ENCODE measurements around the gene NECTIN2.
"Not testable (repeated sequence)": the region's sequence is repeated elsewhere in the genome, so short reads cannot be mapped to it uniquely, and the experiment has no call there.

NECTIN2 gene

GRCh38 chr19:44888335-44888734 lies 42.2 kb downstream of the NECTIN2 start:
- H3K9me3 ChIP-seq (ENCODE audit: control insufficient read depth in 2 of 2, low read length in 2 of 2); H3K27ac ChIP-seq (ENCODE audit: low read length); H3K9ac ChIP-seq (ENCODE audit: low read length in 2 of 2); H3K27me3 ChIP-seq (ENCODE audit: control insufficient read depth in 1 of 2, insufficient read depth in 2 of 2, low read length in 2 of 2); H3K4me3 ChIP-seq (ENCODE audit: low read length in 2 of 2): not testable (repeated sequence)
- peaks cover 15 to 25% of the 10 kb centered on the region in 2 donors for H3K36me3 ChIP-seq (ENCODE audit: control insufficient read depth in 2 of 2, insufficient read depth in 2 of 2, low read length in 2 of 2)
- peaks cover 27% of the 10 kb centered on the region for H3K4me1 ChIP-seq (ENCODE audit: control insufficient read depth, insufficient read depth, low read length)

DNA sequence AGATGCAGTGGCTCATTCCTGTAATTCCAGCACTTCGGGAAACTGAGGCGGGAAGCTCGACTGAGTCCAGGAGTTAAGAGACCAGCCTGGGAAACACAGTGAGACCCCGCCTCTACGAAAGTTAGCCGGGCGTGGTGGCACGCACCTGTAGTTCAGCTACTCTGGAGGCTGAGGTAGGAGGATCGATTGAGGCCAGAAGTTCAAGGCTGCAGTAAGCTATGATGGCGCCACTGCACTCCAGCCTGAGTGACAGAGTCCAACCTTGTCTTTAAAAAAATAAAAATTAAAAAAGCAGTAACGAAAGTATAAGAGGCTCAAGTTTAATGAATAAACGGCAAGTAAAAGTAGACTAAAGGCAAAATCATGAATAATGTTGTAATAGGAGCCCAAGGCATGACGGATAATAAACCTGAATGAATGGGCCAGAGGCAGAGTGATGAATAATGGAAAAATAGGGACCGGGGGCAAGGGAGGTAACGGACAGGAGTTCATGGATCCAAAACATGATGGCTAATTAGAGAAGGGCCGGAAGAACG lies 43.8 kb downstream of the NECTIN2 start:
- Histone ChIP-seq H3K27ac (ENCODE audit: low read length) (peak overlapping the region; percentile 96), H3K27me3 (ENCODE audit: control insufficient read depth in 1 of 2, insufficient read depth in 2 of 2, low read length in 2 of 2) (no peaks in the 10 kb centered on the region), H3K9me3 (ENCODE audit: control insufficient read depth in 2 of 2, low read length in 2 of 2) (no peaks in the 10 kb centered on the region), H3K4me1 (ENCODE audit: control insufficient read depth, insufficient read depth, low read length) (peaks cover 27% of the 10 kb centered on the region), H3K4me3 (ENCODE audit: low read length in 2 of 2) (peak overlapping the region; percentile 85 to 88), H3K36me3 (ENCODE audit: control insufficient read depth in 2 of 2, insufficient read depth in 2 of 2, low read length in 2 of 2) (peaks cover 22 to 31% of the 10 kb centered on the region in 2 donors), H3K9ac (ENCODE audit: low read length in 2 of 2) (peak overlapping the region; percentile 83 to 85)

- peaks cover 22 to 32% of the 10 kb centered on the region in 2 donors for H3K36me3 ChIP-seq (ENCODE audit: control insufficient read depth in 2 of 2, insufficient read depth in 2 of 2, low read length in 2 of 2)
- H3K4me1 ChIP-seq (ENCODE audit: control insufficient read depth, insufficient read depth, low read length): peaks cover 27% of the 10 kb centered on the region
- peak overlapping the region; percentile 83 to 85 for H3K9ac ChIP-seq (ENCODE audit: low read length in 2 of 2)
- peak overlapping the region; percentile 96 for H3K27ac ChIP-seq (ENCODE audit: low read length)
- no peaks in the 10 kb centered on the region for H3K9me3 ChIP-seq (ENCODE audit: control insufficient read depth in 2 of 2, low read length in 2 of 2)
- H3K27me3 ChIP-seq (ENCODE audit: control insufficient read depth in 1 of 2, insufficient read depth in 2 of 2, low read length in 2 of 2): no peaks in the 10 kb centered on the region
- H3K4me3 ChIP-seq (ENCODE audit: low read length in 2 of 2): peak overlapping the region; percentile 85 to 88
Measured at GRCh38 chr19:44890366-44891015, 44.4 kb downstream of the NECTIN2 start.

- peak within 1 kb of the TSS; percentile 86 to 98 for H3K4me3 ChIP-seq (ENCODE audit: low read length in 2 of 2)
- no peaks in the 10 kb centered on the region for H3K9me3 ChIP-seq (ENCODE audit: control insufficient read depth in 2 of 2, low read length in 2 of 2)
- H3K36me3 ChIP-seq (ENCODE audit: control insufficient read depth in 2 of 2, insufficient read depth in 2 of 2, low read length in 2 of 2): peaks cover 30 to 36% of the 10 kb centered on the region in 2 donors
- H3K9ac ChIP-seq (ENCODE audit: low read length in 2 of 2): peak within 1 kb of the TSS; percentile 85 to 88
- H3K4me1 ChIP-seq (ENCODE audit: control insufficient read depth, insufficient read depth, low read length): peaks cover 27% of the 10 kb centered on the region
- H3K27ac ChIP-seq (ENCODE audit: low read length): peak within 1 kb of the TSS; percentile 96
- H3K27me3 ChIP-seq (ENCODE audit: control insufficient read depth in 1 of 2, insufficient read depth in 2 of 2, low read length in 2 of 2): no peaks in the 10 kb centered on the region
Measured at GRCh38 chr19:44891016-44891882, 45.2 kb downstream of the NECTIN2 start, which contains the start of gene TOMM40. TSS of gene TOMM40 (plus strand) at chr19:44891254. CDS start at chr19:44891416, 162 bp downstream.

GRCh38 chr19:44892932-44893331 lies 46.8 kb downstream of the NECTIN2 start:
- Histone ChIP-seq H3K27ac (ENCODE audit: low read length) (no peak overlapping the region), H3K4me1 (ENCODE audit: control insufficient read depth, insufficient read depth, low read length) (peaks cover 27% of the 10 kb centered on the region), H3K9ac (ENCODE audit: low read length in 2 of 2) (no peak overlapping the region), H3K36me3 (ENCODE audit: control insufficient read depth in 2 of 2, insufficient read depth in 2 of 2, low read length in 2 of 2) (peaks cover 38 to 45% of the 10 kb centered on the region in 2 donors), H3K4me3 (ENCODE audit: low read length in 2 of 2) (no peak overlapping the region), H3K9me3 (ENCODE audit: control insufficient read depth in 2 of 2, low read length in 2 of 2) (no peaks in the 10 kb centered on the region), H3K27me3 (ENCODE audit: control insufficient read depth in 1 of 2, insufficient read depth in 2 of 2, low read length in 2 of 2) (no peaks in the 10 kb centered on the region)

GRCh38 chr19:44893332-44894051 lies 47.4 kb downstream of the NECTIN2 start:
- Histone ChIP-seq H3K4me3 (ENCODE audit: low read length in 2 of 2) (no peak overlapping the region), H3K9ac (ENCODE audit: low read length in 2 of 2) (no peak overlapping the region), H3K27ac (ENCODE audit: low read length) (no peak overlapping the region), H3K27me3 (ENCODE audit: control insufficient read depth in 1 of 2, insufficient read depth in 2 of 2, low read length in 2 of 2) (no peaks in the 10 kb centered on the region), H3K36me3 (ENCODE audit: control insufficient read depth in 2 of 2, insufficient read depth in 2 of 2, low read length in 2 of 2) (peaks cover 36 to 42% of the 10 kb centered on the region in 2 donors), H3K4me1 (ENCODE audit: control insufficient read depth, insufficient read depth, low read length) (peaks cover 27% of the 10 kb centered on the region), H3K9me3 (ENCODE audit: control insufficient read depth in 2 of 2, low read length in 2 of 2) (no peaks in the 10 kb centered on the region)

DNA sequence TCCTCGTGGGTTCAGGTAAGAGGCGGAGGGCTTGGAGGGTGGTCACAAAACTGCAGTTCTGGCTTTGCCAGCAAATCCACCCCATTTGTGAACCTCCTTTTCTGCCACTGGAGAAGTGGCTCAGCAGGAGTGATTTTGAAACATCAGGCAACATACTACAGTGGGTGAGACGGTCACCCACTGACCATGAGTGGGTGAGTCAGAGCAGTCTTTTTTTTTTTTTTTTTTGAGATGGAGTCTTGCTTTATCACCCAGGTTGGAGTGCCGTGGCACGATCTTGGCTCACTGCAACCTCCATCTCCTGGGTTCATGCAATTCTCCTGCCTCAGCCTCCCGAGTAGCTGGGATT lies 47.9 kb downstream of the NECTIN2 start:
- H3K4me1 ChIP-seq (ENCODE audit: control insufficient read depth, insufficient read depth, low read length): peaks cover 27% of the 10 kb centered on the region
- no peak overlapping the region for H3K9ac ChIP-seq (ENCODE audit: low read length in 2 of 2)
- peaks cover 36 to 42% of the 10 kb centered on the region in 2 donors for H3K36me3 ChIP-seq (ENCODE audit: control insufficient read depth in 2 of 2, insufficient read depth in 2 of 2, low read length in 2 of 2)
- H3K9me3 ChIP-seq (ENCODE audit: control insufficient read depth in 2 of 2, low read length in 2 of 2): no peaks in the 10 kb centered on the region
- no peak overlapping the region for H3K27ac ChIP-seq (ENCODE audit: low read length)
- no peak overlapping the region for H3K4me3 ChIP-seq (ENCODE audit: low read length in 2 of 2)
- H3K27me3 ChIP-seq (ENCODE audit: control insufficient read depth in 1 of 2, insufficient read depth in 2 of 2, low read length in 2 of 2): no peaks in the 10 kb centered on the region

DNA sequence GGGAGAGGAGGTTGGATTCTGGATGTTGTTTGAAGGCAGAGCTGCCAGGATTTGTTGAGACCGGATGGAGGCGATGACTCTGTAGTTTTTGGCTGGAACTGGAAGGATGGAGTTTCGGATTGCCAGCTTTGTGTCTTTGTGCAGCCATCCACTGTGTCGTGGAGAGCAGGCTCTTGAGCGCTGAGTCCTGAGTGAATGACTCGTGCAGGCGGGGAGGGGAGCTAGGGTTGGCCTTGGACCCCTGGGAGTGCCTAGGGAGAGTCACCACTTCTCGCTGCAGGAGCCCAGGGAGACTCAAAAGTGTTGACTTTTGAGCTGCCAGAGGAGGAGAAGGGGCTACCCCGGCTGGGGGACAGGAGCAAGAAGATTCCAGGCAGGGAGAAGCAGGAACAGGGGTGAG lies 48.8 kb downstream of the NECTIN2 start:
- Histone ChIP-seq H3K4me1 (ENCODE audit: control insufficient read depth, insufficient read depth, low read length) (peaks cover 22% of the 10 kb centered on the region), H3K27me3 (ENCODE audit: control insufficient read depth in 1 of 2, insufficient read depth in 2 of 2, low read length in 2 of 2) (no peaks in the 10 kb centered on the region), H3K9me3 (ENCODE audit: control insufficient read depth in 2 of 2, low read length in 2 of 2) (no peaks in the 10 kb centered on the region), H3K4me3 (ENCODE audit: low read length in 2 of 2) (no peak overlapping the region), H3K27ac (ENCODE audit: low read length) (no peak overlapping the region), H3K36me3 (ENCODE audit: control insufficient read depth in 2 of 2, insufficient read depth in 2 of 2, low read length in 2 of 2) (peaks cover 38 to 44% of the 10 kb centered on the region in 2 donors), H3K9ac (ENCODE audit: low read length in 2 of 2) (no peak overlapping the region)

DNA sequence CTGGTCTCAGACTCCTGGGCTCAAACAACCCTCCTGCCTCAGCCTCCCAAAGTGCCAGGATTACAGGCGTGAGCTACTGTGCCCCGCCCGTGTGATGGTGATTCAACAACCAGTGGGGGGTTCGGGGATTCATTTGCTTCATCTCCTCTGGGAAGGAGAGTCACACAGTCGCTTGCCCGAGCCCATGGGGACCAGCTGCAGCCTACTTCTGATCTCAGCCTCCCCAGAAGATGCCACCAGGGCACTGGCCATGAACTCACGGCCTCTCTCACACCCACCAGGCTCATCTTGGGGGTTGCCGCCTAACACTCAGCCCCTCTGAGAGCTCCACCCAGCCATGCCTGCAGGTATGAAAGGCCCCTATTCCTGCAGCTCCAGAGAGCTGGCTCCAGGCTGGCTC lies 51.7 kb downstream of the NECTIN2 start:
- Histone ChIP-seq H3K36me3 (ENCODE audit: control insufficient read depth in 2 of 2, insufficient read depth in 2 of 2, low read length in 2 of 2) (peaks cover 44 to 59% of the 10 kb centered on the region in 2 donors), H3K9ac (ENCODE audit: low read length in 2 of 2) (no peak overlapping the region), H3K4me3 (ENCODE audit: low read length in 2 of 2) (no peak overlapping the region), H3K27ac (ENCODE audit: low read length) (no peak overlapping the region), H3K4me1 (ENCODE audit: control insufficient read depth, insufficient read depth, low read length) (peaks cover 4% of the 10 kb centered on the region), H3K27me3 (ENCODE audit: control insufficient read depth in 1 of 2, insufficient read depth in 2 of 2, low read length in 2 of 2) (no peaks in the 10 kb centered on the region), H3K9me3 (ENCODE audit: control insufficient read depth in 2 of 2, low read length in 2 of 2) (no peaks in the 10 kb centered on the region)
